T-helper 2 cell treated with Interferon-gamma antibody and Interleukin-4, amounts not matched to agents 5 μg/mL and 100 μg/mL, for 36 hours (primary cell): ENCODE data around the gene CARMIL3.
A peak's percentile ranks its signal among the peaks of the same experiment; 100 is the strongest.
"Not testable (repeated sequence)": the region's sequence is repeated elsewhere in the genome, so short reads cannot be mapped to it uniquely, and the experiment has no call there.

Experiments used
- DNase-seq: peaks from one replicate; pipeline ENCODE4 v3.0.0; 2021; ENCODE audit warnings: low spot score
- H3K27ac Mint-ChIP-seq: one replicate; pipeline ENCODE4 v1.8.0; 2021; ENCODE audit warnings: mild to moderate bottlenecking, mixed read lengths
- H3K27me3 Mint-ChIP-seq: one replicate; pipeline ENCODE4 v1.8.0; 2021; ENCODE audit warnings: low read depth, mixed read lengths
- H3K36me3 Mint-ChIP-seq: one replicate; pipeline ENCODE4 v1.8.0; 2021; ENCODE audit warnings: low read depth, mixed read lengths
- H3K4me1 Mint-ChIP-seq: one replicate; pipeline ENCODE4 v1.8.0; 2021; ENCODE audit warnings: low read depth, mixed read lengths
- H3K4me3 Mint-ChIP-seq: one replicate; pipeline ENCODE4 v1.8.0; 2022; ENCODE audit warnings: mild to moderate bottlenecking, moderate library complexity, mixed read lengths
- H3K9me3 Mint-ChIP-seq: one replicate; pipeline ENCODE4 v1.8.0; 2021; ENCODE audit warnings: mixed read lengths

Gene CARMIL3

DNA sequence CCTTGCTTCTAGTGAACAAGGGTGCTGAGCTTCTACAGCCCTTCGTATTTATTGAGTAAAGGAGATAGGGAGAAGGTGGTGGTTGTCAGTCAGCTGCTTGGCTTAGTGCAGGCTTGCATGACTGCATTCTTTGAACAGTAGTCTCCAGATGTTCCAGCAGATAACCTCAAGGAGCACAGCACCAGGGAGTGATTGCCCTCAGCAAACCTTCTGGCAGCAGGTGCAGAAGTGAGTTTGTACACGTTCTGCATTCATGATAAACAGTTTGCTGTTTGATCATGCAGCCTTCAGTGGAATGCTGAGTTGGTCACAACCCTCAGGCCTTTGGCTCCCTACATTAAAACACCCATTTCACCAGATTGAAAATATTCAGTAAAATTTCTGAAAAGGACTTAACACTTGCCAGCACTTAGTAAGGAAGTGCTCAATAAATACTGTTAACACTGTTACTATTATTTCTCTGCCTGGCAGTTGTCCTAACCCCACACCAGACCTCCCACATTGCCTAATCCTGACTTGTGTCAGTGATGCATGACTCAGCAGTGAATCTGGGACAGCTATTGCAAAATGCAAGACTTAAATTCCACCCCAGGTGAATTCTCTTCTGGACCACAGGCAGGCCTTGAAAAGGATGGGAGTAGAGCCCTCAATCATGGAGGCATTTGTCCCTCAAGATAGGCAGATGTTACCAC lies 18.9 kb upstream of the CARMIL3 start:
- H3K4me1 Mint-ChIP-seq: peaks cover 13% of the 10 kb centered on the region
- peaks cover 3% of the 10 kb centered on the region for H3K27me3 Mint-ChIP-seq
- no peak overlapping the region for H3K27ac Mint-ChIP-seq
- no peak overlapping the region for H3K4me3 Mint-ChIP-seq
- H3K9me3 Mint-ChIP-seq: peaks cover 23% of the 10 kb centered on the region
- peaks cover 4% of the 10 kb centered on the region for H3K36me3 Mint-ChIP-seq
- no peak for DNase-seq

DNA sequence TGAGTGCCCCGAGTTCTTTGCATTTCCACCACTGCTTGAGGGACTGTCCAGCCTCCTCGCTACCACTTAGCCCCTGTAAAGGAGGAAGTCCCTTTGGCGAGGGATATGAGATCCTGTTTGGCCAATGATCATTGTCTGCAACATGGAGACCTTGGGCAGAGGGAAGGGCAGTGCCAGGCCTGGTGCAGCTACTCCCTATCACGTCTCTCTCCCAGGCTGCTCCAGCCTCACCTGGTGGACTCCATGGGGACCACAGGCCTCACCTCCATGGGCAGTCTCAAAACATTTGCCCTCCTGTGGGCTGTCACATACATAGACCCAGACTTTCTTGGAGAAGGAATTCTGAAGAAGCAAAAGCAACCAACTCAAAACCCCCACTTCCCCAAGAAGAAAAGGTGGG lies 16.0 kb upstream of the CARMIL3 start:
- not testable (repeated sequence) for DNase-seq, H3K36me3 Mint-ChIP-seq, H3K27me3 Mint-ChIP-seq
- Mint-ChIP-seq H3K4me1 (peaks cover 12% of the 10 kb centered on the region), H3K27ac (peak overlapping the region; percentile 75), H3K9me3 (peaks cover 19% of the 10 kb centered on the region), H3K4me3 (peak overlapping the region; percentile 89)

- Mint-ChIP-seq H3K9me3 (peaks cover 13% of the 10 kb centered on the region), H3K36me3 (peaks cover 4% of the 10 kb centered on the region), H3K27ac (peak overlapping the region; percentile 87), H3K4me3 (peak overlapping the region; percentile 89), H3K4me1 (peaks cover 10% of the 10 kb centered on the region), H3K27me3 (peaks cover 1% of the 10 kb centered on the region)
- peak; percentile 69 for DNase-seq
Measured at GRCh38 chr14:24036169-24036962, 15.4 kb upstream of the CARMIL3 start.

DNA sequence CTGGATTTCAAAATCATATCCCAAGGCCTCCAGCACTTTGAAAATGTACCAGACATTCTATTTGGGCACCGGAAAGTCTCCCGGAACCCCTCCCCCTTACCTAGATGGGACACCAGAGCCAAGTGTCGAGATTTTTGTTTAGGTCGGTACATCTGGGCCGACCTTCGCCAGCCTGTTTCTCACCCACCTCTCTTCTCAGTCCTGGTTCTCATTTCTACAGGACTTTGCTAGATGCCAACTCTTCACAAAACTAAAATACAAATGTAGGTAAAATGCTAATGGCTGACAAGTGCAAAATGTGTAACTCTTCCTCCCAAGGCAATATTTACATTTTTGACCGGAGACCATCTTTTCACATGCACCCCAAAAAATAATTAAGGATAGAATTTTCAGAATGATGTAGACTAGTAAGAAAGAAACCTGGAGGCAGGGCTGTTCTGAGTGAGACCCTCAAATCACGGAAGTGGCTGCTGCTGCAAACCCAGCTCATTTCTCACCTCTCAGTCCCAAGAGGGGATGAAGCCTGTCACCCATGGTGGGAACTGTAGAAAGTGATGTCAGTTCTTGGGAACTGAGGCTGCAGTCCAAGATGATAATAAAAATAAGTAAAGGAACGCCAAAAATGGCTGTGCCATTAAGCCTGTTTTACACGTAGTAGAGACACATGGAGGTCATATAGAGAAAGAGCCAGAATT lies 14.7 kb upstream of the CARMIL3 start:
- H3K9me3 Mint-ChIP-seq, H3K4me1 Mint-ChIP-seq, H3K27me3 Mint-ChIP-seq, DNase-seq, H3K36me3 Mint-ChIP-seq: not testable (repeated sequence)
- peak overlapping the region; percentile 89 for H3K4me3 Mint-ChIP-seq
- H3K27ac Mint-ChIP-seq: peak overlapping the region; percentile 87

GRCh38 chr14:24037658-24038037 lies 14.2 kb upstream of the CARMIL3 start:
- Mint-ChIP-seq H3K36me3 (peaks cover 4% of the 10 kb centered on the region), H3K9me3 (peaks cover under 1% of the 10 kb centered on the region), H3K27ac (no peak overlapping the region), H3K27me3 (peaks cover 7% of the 10 kb centered on the region), H3K4me3 (no peak overlapping the region), H3K4me1 (peaks cover 10% of the 10 kb centered on the region)
- DNase-seq: no peak

GRCh38 chr14:24038686-24039085 lies 13.1 kb upstream of the CARMIL3 start:
- no peak for DNase-seq
- no peak overlapping the region for H3K4me3 Mint-ChIP-seq
- no peak overlapping the region for H3K27ac Mint-ChIP-seq
- H3K4me1 Mint-ChIP-seq: peaks cover 10% of the 10 kb centered on the region
- H3K27me3 Mint-ChIP-seq: peaks cover 12% of the 10 kb centered on the region
- peaks cover 4% of the 10 kb centered on the region for H3K36me3 Mint-ChIP-seq
- no peaks in the 10 kb centered on the region for H3K9me3 Mint-ChIP-seq

DNA sequence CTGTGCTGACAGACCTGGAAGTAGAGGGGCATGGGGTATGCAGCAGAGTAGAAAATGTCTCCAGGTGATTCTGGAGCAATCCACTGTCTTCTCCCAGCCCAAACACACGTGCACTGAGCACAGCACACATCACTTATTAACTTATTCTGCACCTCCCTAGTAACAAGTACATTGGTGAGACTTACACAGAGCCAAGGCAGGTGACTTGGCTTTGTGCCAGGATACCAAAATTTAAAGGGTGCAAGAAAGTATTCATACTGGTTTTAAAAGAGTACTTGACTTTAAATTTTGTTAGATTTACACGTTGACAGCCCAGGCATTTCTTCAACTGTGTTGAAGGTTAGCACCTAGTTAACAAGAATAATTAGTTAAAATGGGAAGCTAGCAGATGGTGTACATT lies 11.1 kb upstream of the CARMIL3 start:
- DNase-seq: no peak
- H3K4me1 Mint-ChIP-seq: peaks cover 9% of the 10 kb centered on the region
- no peak overlapping the region for H3K27ac Mint-ChIP-seq
- H3K36me3 Mint-ChIP-seq: no peaks in the 10 kb centered on the region
- H3K4me3 Mint-ChIP-seq: no peak overlapping the region
- H3K27me3 Mint-ChIP-seq: peaks cover 20% of the 10 kb centered on the region
- no peaks in the 10 kb centered on the region for H3K9me3 Mint-ChIP-seq

- Mint-ChIP-seq H3K4me3 (no peak overlapping the region), H3K9me3 (no peaks in the 10 kb centered on the region), H3K27ac (no peak overlapping the region), H3K4me1 (no peaks in the 10 kb centered on the region), H3K36me3 (no peaks in the 10 kb centered on the region), H3K27me3 (peaks cover 26% of the 10 kb centered on the region)
- no peak for DNase-seq
Measured at GRCh38 chr14:24042746-24043145, 9.1 kb upstream of the CARMIL3 start.

GRCh38 chr14:24049002-24049401 lies 2.8 kb upstream of the CARMIL3 start:
- H3K36me3 Mint-ChIP-seq, H3K4me3 Mint-ChIP-seq, DNase-seq, H3K9me3 Mint-ChIP-seq, H3K27ac Mint-ChIP-seq: not testable (repeated sequence)
- H3K27me3 Mint-ChIP-seq: peaks cover 40% of the 10 kb centered on the region
- H3K4me1 Mint-ChIP-seq: peaks cover 17% of the 10 kb centered on the region

GRCh38 chr14:24050753-24051152 lies 1.1 kb upstream of the CARMIL3 start:
- Mint-ChIP-seq H3K27me3 (peaks cover 34% of the 10 kb centered on the region), H3K4me3 (peak overlapping the region; percentile 78), H3K4me1 (peaks cover 17% of the 10 kb centered on the region)
- not testable (repeated sequence) for H3K27ac Mint-ChIP-seq, H3K36me3 Mint-ChIP-seq, H3K9me3 Mint-ChIP-seq, DNase-seq

GRCh38 chr14:24051176-24051788 lies 527 bp upstream of the CARMIL3 start:
- no peaks in the 10 kb centered on the region for H3K9me3 Mint-ChIP-seq
- no peaks in the 10 kb centered on the region for H3K36me3 Mint-ChIP-seq
- peak overlapping the region; percentile 78 for H3K4me3 Mint-ChIP-seq
- H3K27me3 Mint-ChIP-seq: peaks cover 33% of the 10 kb centered on the region
- no peak for DNase-seq
- H3K4me1 Mint-ChIP-seq: peaks cover 17% of the 10 kb centered on the region
- no peak overlapping the region for H3K27ac Mint-ChIP-seq

- Mint-ChIP-seq H3K27ac (no peak overlapping the region), H3K9me3 (no peaks in the 10 kb centered on the region), H3K4me1 (peaks cover 17% of the 10 kb centered on the region), H3K4me3 (peak overlapping the region; percentile 61), H3K36me3 (no peaks in the 10 kb centered on the region), H3K27me3 (peaks cover 29% of the 10 kb centered on the region)
- peak; percentile 72 for DNase-seq
Measured at GRCh38 chr14:24052656-24053547, 1.1 kb downstream of the CARMIL3 start.
